ENCODE results near the gene HIP1. TPM values are rescaled to one million over a fixed set of nuclear protein-coding genes. Genes with fewer than 3 reads are reported as not detected.

The HIP1 gene
- total RNA-seq, 1 donor from 2014 or later: 14.0 TPM

- Mint-ChIP-seq H3K36me3 (ENCODE audit: low read depth, unreplicated experiment) (peaks cover 3% of the 10 kb centered on the region), H3K4me3 (ENCODE audit: unreplicated experiment) (no peak overlapping the region), H3K27ac (ENCODE audit: unreplicated experiment) (no peak overlapping the region), H3K4me1 (ENCODE audit: low read depth, unreplicated experiment) (peaks cover 4% of the 10 kb centered on the region), H3K27me3 (ENCODE audit: low read depth, unreplicated experiment) (no peaks in the 10 kb centered on the region), H3K9me3 (ENCODE audit: unreplicated experiment) (peaks cover 2% of the 10 kb centered on the region)
- Histone ChIP-seq H3K9ac (ENCODE audit: low read length) (no peak overlapping the region), H3K79me2 (ENCODE audit: insufficient read depth, low read length) (no peaks in the 10 kb centered on the region), H3K4me3 (ENCODE audit: insufficient read depth, low read depth, low read length) (no peak overlapping the region), H3K27ac (ENCODE audit: low read depth, low read length) (no peak overlapping the region), H3K9me3 (ENCODE audit: insufficient read depth, low read depth, low read length) (no peaks in the 10 kb centered on the region), H3K36me3 (ENCODE audit: insufficient read depth, low read length) (no peaks in the 10 kb centered on the region), H3K4me2 (ENCODE audit: low read length) (no peak overlapping the region), H3K27me3 (ENCODE audit: insufficient read depth, low read length) (no peaks in the 10 kb centered on the region), H3K4me1 (ENCODE audit: insufficient read depth, low read length) (peaks cover 3% of the 10 kb centered on the region), H2AFZ (ENCODE audit: low read depth, low read length) (no peak overlapping the region), H4K20me1 (ENCODE audit: insufficient read depth, low read length) (no peaks in the 10 kb centered on the region)
- TF ChIP-seq CTCF (IDR thresholded peaks at IDR 0.05; ENCODE audit: insufficient read depth, low read depth, low read length) (no peak), EZH2 (IDR thresholded peaks at IDR 0.05; ENCODE audit: insufficient read depth, low read length) (no peak)
- no peak for FAIRE-seq
- no peak for DNase-seq (ENCODE audit: low read depth)
Measured at GRCh38 chr7:75647709-75648438, 90.9 kb downstream of the HIP1 start.

GRCh38 chr7:75646571-75647102 is 92.1 kb downstream of the HIP1 start:
- no peak overlapping the region for H3K9ac ChIP-seq (ENCODE audit: low read length)

More at GRCh38 chr7:75646571-75647102, 92.1 kb downstream of the HIP1 start:
- DNase-seq (ENCODE audit: low read depth): no peak
- no peaks in the 10 kb centered on the region for H4K20me1 ChIP-seq (ENCODE audit: insufficient read depth, low read length)
- Mint-ChIP-seq H3K4me3 (ENCODE audit: unreplicated experiment) (no peak overlapping the region), H3K9me3 (ENCODE audit: unreplicated experiment) (peaks cover 2% of the 10 kb centered on the region), H3K27ac (ENCODE audit: unreplicated experiment) (no peak overlapping the region), H3K36me3 (ENCODE audit: low read depth, unreplicated experiment) (peaks cover 3% of the 10 kb centered on the region), H3K27me3 (ENCODE audit: low read depth, unreplicated experiment) (peaks cover 2% of the 10 kb centered on the region), H3K4me1 (ENCODE audit: low read depth, unreplicated experiment) (peaks cover 4% of the 10 kb centered on the region)
- no peaks in the 10 kb centered on the region for H3K79me2 ChIP-seq (ENCODE audit: insufficient read depth, low read length)
- no peak overlapping the region for H3K27ac ChIP-seq (ENCODE audit: low read depth, low read length)
- H2AFZ ChIP-seq (ENCODE audit: low read depth, low read length): no peak overlapping the region
- no peak for TF ChIP-seq CTCF (IDR thresholded peaks at IDR 0.05; ENCODE audit: insufficient read depth, low read depth, low read length)
- TF ChIP-seq EZH2 (IDR thresholded peaks at IDR 0.05; ENCODE audit: insufficient read depth, low read length): no peak
- H3K36me3 ChIP-seq (ENCODE audit: insufficient read depth, low read length): no peaks in the 10 kb centered on the region
- peaks cover 3% of the 10 kb centered on the region for H3K4me1 ChIP-seq (ENCODE audit: insufficient read depth, low read length)
- no peaks in the 10 kb centered on the region for H3K9me3 ChIP-seq (ENCODE audit: insufficient read depth, low read depth, low read length)
- H3K27me3 ChIP-seq (ENCODE audit: insufficient read depth, low read length): no peaks in the 10 kb centered on the region
- no peak for FAIRE-seq
- H3K4me2 ChIP-seq (ENCODE audit: low read length): no peak overlapping the region
- H3K4me3 ChIP-seq (ENCODE audit: insufficient read depth, low read depth, low read length): no peak overlapping the region

Measured in astrocyte (in vitro differentiated cells and primary cell).